Stimulated activated CD4-positive, alpha-beta T cell treated with anti-CD3 and anti-CD28 coated beads, Interleukin-12 subunit alpha, Interleukin-12 subunit beta, amount 100 ng/mL, for 48 hours (primary cell): ENCODE data around the gene P2RX2.

Source experiments
- DNase-seq, 3 donors: peaks; one replicate each; pipeline ENCODE4 v3.0.0-alpha.2; 2020; ENCODE audit warnings: low read depth in 2 of 3, low spot score in 1 of 3

The P2RX2 gene

DNA sequence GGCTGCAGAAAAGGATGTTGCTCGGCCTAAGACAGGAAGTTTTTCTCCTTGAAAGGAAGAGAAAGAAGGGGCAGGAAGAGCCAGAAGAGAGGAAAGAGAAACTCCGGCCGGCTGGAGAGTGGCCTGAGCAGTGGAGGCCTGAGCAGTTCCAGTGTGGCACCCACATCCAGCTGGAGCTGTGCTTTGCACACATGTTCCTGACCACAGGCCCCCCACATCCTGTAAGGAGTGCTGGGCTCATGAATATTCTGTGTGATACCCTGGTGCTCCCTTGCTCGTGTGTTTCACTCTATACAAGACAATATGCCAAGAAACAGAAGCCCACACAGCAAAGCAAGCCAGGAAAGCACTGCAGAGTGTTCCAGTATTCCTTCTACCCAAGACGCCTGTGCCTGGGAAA is 41.5 kb downstream of the P2RX2 start:
- no peak for DNase-seq

DNA sequence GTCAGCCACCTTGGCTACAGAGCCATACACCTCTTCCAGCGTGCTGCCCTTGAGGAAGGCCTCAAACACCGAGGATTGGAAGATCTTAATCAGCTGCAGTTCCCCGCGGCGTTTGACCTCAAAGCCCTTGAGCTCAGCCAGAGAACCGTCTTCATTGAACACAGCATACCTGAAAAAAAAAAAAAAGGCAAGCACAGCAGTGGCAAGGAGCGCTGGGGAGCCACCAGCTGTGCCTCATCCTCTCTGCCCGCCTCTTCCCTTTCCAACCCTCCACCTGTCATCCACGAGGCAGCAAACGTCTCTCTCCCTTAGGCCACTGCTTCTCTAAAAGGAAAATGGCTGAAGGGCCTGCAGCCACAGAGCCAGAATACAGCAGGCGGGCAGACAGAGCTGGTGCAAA is 42.4 kb downstream of the P2RX2 start:
- no peak for DNase-seq

DNA sequence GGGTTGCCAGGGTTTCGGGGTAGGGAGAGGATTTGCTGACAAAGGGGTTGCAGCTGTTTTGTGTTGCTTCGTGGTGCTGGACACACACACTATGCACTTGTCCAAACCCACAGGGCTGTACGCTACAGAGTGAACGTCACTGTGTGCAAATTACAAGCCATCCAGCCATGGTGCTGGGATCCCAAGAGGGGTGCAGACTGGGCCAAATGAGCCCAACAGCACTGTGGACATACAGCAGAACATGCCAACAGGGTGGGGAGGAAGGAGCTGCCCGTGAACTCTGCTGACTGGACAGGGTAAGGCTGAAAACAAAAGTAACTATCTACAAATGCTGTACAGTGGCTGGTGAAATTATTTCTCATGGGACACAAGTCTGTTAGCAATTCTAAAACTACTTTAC is 43.4 kb downstream of the P2RX2 start:
- no peak for DNase-seq

- DNase-seq = no peak
Observed at GRCh38 chr12:132662901-132663755, 44.6 kb downstream of the P2RX2 start.

- DNase-seq = no peak
Observed at GRCh38 chr12:132664206-132665148, 45.9 kb downstream of the P2RX2 start.

- DNase-seq = no peak
Observed at GRCh38 chr12:132665149-132665491, 46.5 kb downstream of the P2RX2 start.

- DNase-seq = no peak
Observed at GRCh38 chr12:132665794-132666193, 47.2 kb downstream of the P2RX2 start.

DNA sequence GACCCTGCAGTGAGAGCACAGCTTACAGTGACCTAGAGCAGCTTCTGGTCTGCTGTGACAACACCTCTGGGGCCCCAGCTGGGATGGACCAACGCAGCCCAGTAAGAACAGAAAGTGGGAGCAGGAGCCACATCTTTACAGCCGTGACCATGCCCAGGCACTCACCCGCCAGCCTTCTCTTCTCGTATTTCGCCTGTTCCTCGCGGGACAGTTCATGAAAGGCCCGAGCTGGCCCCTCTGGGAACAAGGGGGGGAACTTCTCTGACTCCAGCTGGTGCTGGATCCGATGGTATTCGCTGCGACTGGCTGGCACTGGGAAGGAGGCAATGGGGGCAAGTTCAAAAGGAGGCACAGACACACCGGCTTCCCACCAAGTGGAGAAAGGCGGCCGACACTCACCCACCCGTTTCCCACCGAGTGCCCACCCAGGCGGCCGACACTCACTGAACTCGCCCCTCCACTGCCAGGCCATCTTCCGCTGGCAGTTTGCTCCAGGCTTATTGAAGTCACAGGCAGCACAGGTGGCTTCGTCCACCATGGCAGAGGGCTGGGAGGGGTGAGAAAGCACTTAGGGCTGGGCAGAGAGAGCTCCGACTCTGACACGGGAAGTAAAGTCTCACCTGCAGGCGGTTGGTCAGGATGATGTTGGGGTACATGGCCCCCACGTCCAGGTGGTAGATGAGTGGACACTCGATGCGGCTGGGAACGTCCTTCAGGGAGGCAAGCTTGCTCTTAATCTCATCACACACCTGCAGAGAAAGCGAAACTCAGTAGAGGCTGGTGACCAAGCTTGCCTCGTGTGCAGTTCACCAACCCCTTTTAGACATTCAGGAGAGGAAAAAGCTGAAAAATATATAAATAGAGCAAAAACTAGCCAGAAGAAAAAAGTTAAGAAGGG is 49.9 kb downstream of the P2RX2 start:
- no peak for DNase-seq

GRCh38 chr12:132669166-132669879 is 50.7 kb downstream of the P2RX2 start:
- no peak for DNase-seq
